ENCODE results near the gene ADAMTS17. TPM values are rescaled to one million over a fixed set of nuclear protein-coding genes. Genes with fewer than 3 reads are reported as not detected.
"Not testable (repeated sequence)": the region's sequence is repeated elsewhere in the genome, so short reads cannot be mapped to it uniquely, and the experiment has no call there.

ADAMTS17 gene
- total RNA-seq, 1 experiment from 2014 or later: 4.2 TPM

GRCh38 chr15:99928429-99928981 is 413.3 kb downstream of the ADAMTS17 start:
- no peaks in the 10 kb centered on the region for H3K9me3 ChIP-seq (ENCODE audit: control insufficient read depth in 1 of 2, insufficient read depth in 1 of 2, low read depth in 1 of 2, low read length in 2 of 2)
- peak; percentile 42 for DNase-seq (ENCODE audit: low read depth, low spot score)
- H3K36me3 ChIP-seq (ENCODE audit: control insufficient read depth in 1 of 2, insufficient read depth in 2 of 2, low read length in 2 of 2): no peaks in the 10 kb centered on the region
- RAD21 ChIA-PET (ENCODE audit: low non-redundant PET in 1 of 2, low total read pairs in 2 of 2, uncharacterized antibody in 2 of 2, unreplicated experiment in 2 of 2): interaction anchor here in 1 of 2 experiments (1.1 to 1.4 kb wide), 2 partner anchors 411 to 455 kb away, joined by 3 to 4 read pairs; no protein-coding TSS in a partner anchor
- CTCF ChIA-PET: interaction anchor here (0.6 to 2.4 kb wide), 8 partner anchors 53 to 672 kb away, joined by 3 to 17 read pairs (median 3); partner anchors contain the start of gene ADAMTS17
- peak overlapping the region; percentile 56 for H3K27ac ChIP-seq (ENCODE audit: low read depth, low read length)
- no TSS peak for BruUV-seq (replicated peaks)
- TF ChIP-seq RAD21 (IDR thresholded peaks at IDR 0.05; ENCODE audit: low read depth): peak; percentile 81
- TF ChIP-seq CBX3 (IDR thresholded peaks at IDR 0.05; ENCODE audit: low read depth): no peak
- TF ChIP-seq CEBPB (IDR thresholded peaks at IDR 0.05; ENCODE audit: low read depth): no peak
- TF ChIP-seq CTCF (IDR thresholded peaks at IDR 0.05 in 2 of 3, conservative IDR thresholded peaks at IDR 0.05 in 1 of 3; ENCODE audit: borderline replicate concordance in 1 of 3, insufficient read depth in 1 of 3, low read depth in 2 of 3, low read length in 2 of 3): peak; percentile 34 to 49 (median 47); a peak in 5 of 6 replicates
- TF ChIP-seq ELF1 (IDR thresholded peaks at IDR 0.05; ENCODE audit: borderline replicate concordance, low read depth): no peak
- POLR2A ChIA-PET: no interaction called here
- H3K9ac ChIP-seq (ENCODE audit: low read length): peak overlapping the region; percentile 50
- H3K4me3 ChIP-seq (replicated peaks in 1 of 2; ENCODE audit: low read depth in 1 of 2, low read length in 2 of 2): peak overlapping the region; percentile 44 to 60
- no peaks in the 10 kb centered on the region for H3K27me3 ChIP-seq (ENCODE audit: insufficient read depth, low read length)
- no peaks in the 10 kb centered on the region for H4K20me1 ChIP-seq (ENCODE audit: insufficient read depth)
- ATAC-seq: peak; percentile 91
- intact Hi-C loops (cut with micrococcal nuclease): loop anchor here (2.0 to 10.0 kb wide), 4 partner anchors 410 to 676 kb away; partner anchors contain the start of genes ASB7 and LINS1
- H3K79me2 ChIP-seq (ENCODE audit: insufficient read depth, low read length): no peaks in the 10 kb centered on the region
- peak overlapping the region; percentile 85 for H2AFZ ChIP-seq (ENCODE audit: low read depth, low read length, poor library complexity, severe bottlenecking)
- peaks cover 7 to 14% of the 10 kb centered on the region in 2 experiments; a peak in 3 of 4 replicates for H3K4me1 ChIP-seq (ENCODE audit: control insufficient read depth in 1 of 2, insufficient read depth in 2 of 2, low read length in 2 of 2)
- H3K9me2 ChIP-seq (ENCODE audit: insufficient read depth): no peaks in the 10 kb centered on the region
- peak overlapping the region; percentile 97 for H3K4me2 ChIP-seq (ENCODE audit: low read length)

- H3K9me2 ChIP-seq (ENCODE audit: insufficient read depth); H3K4me3 ChIP-seq (replicated peaks in 1 of 2; ENCODE audit: low read depth in 1 of 2, low read length in 2 of 2); H4K20me1 ChIP-seq (ENCODE audit: insufficient read depth); H3K27ac ChIP-seq (ENCODE audit: low read depth, low read length); ATAC-seq; H3K9me3 ChIP-seq (ENCODE audit: control insufficient read depth in 1 of 2, insufficient read depth in 1 of 2, low read depth in 1 of 2, low read length in 2 of 2); BruUV-seq (replicated peaks); H2AFZ ChIP-seq (ENCODE audit: low read depth, low read length, poor library complexity, severe bottlenecking); DNase-seq (ENCODE audit: low read depth, low spot score); H3K36me3 ChIP-seq (ENCODE audit: control insufficient read depth in 1 of 2, insufficient read depth in 2 of 2, low read length in 2 of 2); H3K4me2 ChIP-seq (ENCODE audit: low read length); H3K9ac ChIP-seq (ENCODE audit: low read length); H3K27me3 ChIP-seq (ENCODE audit: insufficient read depth, low read length); RAD21 ChIA-PET (ENCODE audit: low non-redundant PET in 1 of 2, low total read pairs in 2 of 2, uncharacterized antibody in 2 of 2, unreplicated experiment in 2 of 2); H3K79me2 ChIP-seq (ENCODE audit: insufficient read depth, low read length); POLR2A ChIA-PET: not testable (repeated sequence)
- intact Hi-C loops (cut with micrococcal nuclease): loop anchor here (5.0 to 10.0 kb wide), 3 partner anchors 456 to 678 kb away; partner anchors contain the start of genes ASB7 and LINS1
- CTCF ChIA-PET: interaction anchor here (0.7 kb wide), 1 partner anchor 654 kb away, joined by 4 read pairs; no protein-coding TSS in a partner anchor
- H3K4me1 ChIP-seq (ENCODE audit: control insufficient read depth in 1 of 2, insufficient read depth in 2 of 2, low read length in 2 of 2): peaks cover 7 to 14% of the 10 kb centered on the region in 2 experiments; a peak in 3 of 4 replicates
Measured at GRCh38 chr15:99926532-99926931, 415.2 kb downstream of the ADAMTS17 start.

Measured in HCT116 (cell line).